ENCODE measurements around the gene FST. TPM values are rescaled to one million over a fixed set of nuclear protein-coding genes. Genes with fewer than 3 reads are reported as not detected.

The FST gene
- total and polyA plus RNA-seq, 10 of the 15 experiments (the other 5 are each of a cell fraction or from before 2014, with no cell fraction given) = 0.23 TPM; not detected in 9

- H3K9me3 ChIP-seq (replicated peaks; ENCODE audit: control insufficient read depth, insufficient read depth, low read length) = no peaks in the 10 kb centered on the region
- in situ Hi-C loops (cut with MboI) (loop anchor here (5.0 kb wide), 1 partner anchor 746 kb away; no protein-coding TSS in a partner anchor), intact Hi-C loops (cut with micrococcal nuclease; ENCODE audit: unreplicated experiment) (loop anchor here (5.0 kb wide), 2 partner anchors 81 to 936 kb away; partner anchors contain the start of gene NDUFS4)
- 4% methylated on average over 6 of the region's 7 CpGs for WGBS (ENCODE audit: insufficient coverage, insufficient replicate concordance, low lambda C conversion rate, missing lambda C conversion rate)
- no peak overlapping the region for H2AFZ ChIP-seq (ENCODE audit: control insufficient read depth, low read depth, low read length)
- H3K4me1 ChIP-seq (ENCODE audit: control insufficient read depth, insufficient read depth, low read length) = peaks cover 8% of the 10 kb centered on the region
- H3K36me3 ChIP-seq (ENCODE audit: control insufficient read depth in 2 of 2, insufficient read depth in 2 of 2, low read length in 1 of 2) = no peaks in the 10 kb centered on the region
- peak overlapping the region; percentile 71 for H3K4me3 ChIP-seq
- H3K27me3 ChIP-seq (replicated peaks in 1 of 2; ENCODE audit: control insufficient read depth in 2 of 2, insufficient read depth in 2 of 2, low read length in 1 of 2) = peaks cover 4 to 19% of the 10 kb centered on the region in 2 experiments
- RAD21 ChIA-PET (ENCODE audit: unreplicated experiment) = interaction anchor here (0.6 to 1.2 kb wide), 3 partner anchors 388 to 747 kb away, joined by 3 read pairs; no protein-coding TSS in a partner anchor
- H4K20me1 ChIP-seq (ENCODE audit: control insufficient read depth, insufficient read depth) = no peaks in the 10 kb centered on the region
- no peak for FAIRE-seq
- no peak overlapping the region for H3K27ac ChIP-seq (ENCODE audit: control insufficient read depth, insufficient read depth)
- CTCF ChIA-PET = interaction anchor here (0.8 to 3.4 kb wide), 5 partner anchors 11 to 1018 kb away, joined by 3 to 14 read pairs (median 3); no protein-coding TSS in a partner anchor
- H3K4me2 ChIP-seq (ENCODE audit: control insufficient read depth, insufficient read depth) = peak overlapping the region; percentile 79
- no peak for DNase-seq (ENCODE audit: low read depth, low spot score)
- no TSS peak for BruUV-seq (replicated peaks)
- POLR2A ChIA-PET = no interaction called here
- ATAC-seq = no peak
- no peak for TF ChIP-seq CBFB (IDR thresholded peaks at IDR 0.05; ENCODE audit: low read depth)
- TF ChIP-seq, protein P1, sequence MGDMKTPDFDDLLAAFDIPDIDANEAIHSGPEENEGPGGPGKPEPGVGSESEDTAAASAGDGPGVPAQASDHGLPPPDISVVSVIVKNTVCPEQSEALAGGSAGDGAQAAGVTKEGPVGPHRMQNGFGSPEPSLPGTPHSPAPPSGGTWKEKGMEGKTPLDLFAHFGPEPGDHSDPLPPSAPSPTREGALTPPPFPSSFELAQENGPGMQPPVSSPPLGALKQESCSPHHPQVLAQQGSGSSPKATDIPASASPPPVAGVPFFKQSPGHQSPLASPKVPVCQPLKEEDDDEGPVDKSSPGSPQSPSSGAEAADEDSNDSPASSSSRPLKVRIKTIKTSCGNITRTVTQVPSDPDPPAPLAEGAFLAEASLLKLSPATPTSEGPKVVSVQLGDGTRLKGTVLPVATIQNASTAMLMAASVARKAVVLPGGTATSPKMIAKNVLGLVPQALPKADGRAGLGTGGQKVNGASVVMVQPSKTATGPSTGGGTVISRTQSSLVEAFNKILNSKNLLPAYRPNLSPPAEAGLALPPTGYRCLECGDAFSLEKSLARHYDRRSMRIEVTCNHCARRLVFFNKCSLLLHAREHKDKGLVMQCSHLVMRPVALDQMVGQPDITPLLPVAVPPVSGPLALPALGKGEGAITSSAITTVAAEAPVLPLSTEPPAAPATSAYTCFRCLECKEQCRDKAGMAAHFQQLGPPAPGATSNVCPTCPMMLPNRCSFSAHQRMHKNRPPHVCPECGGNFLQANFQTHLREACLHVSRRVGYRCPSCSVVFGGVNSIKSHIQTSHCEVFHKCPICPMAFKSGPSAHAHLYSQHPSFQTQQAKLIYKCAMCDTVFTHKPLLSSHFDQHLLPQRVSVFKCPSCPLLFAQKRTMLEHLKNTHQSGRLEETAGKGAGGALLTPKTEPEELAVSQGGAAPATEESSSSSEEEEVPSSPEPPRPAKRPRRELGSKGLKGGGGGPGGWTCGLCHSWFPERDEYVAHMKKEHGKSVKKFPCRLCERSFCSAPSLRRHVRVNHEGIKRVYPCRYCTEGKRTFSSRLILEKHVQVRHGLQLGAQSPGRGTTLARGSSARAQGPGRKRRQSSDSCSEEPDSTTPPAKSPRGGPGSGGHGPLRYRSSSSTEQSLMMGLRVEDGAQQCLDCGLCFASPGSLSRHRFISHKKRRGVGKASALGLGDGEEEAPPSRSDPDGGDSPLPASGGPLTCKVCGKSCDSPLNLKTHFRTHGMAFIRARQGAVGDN (IDR thresholded peaks at IDR 0.05) = no peak
- peak; percentile 22; the same call in 1 of the 2 replicates for TF ChIP-seq EZH2 (IDR thresholded peaks at IDR 0.05; ENCODE audit: borderline replicate concordance, control insufficient read depth, low read depth, low read length)
- no peak for TF ChIP-seq SMARCA5 (IDR thresholded peaks at IDR 0.05)
- TF ChIP-seq ZNF384 (IDR thresholded peaks at IDR 0.05; ENCODE audit: borderline replicate concordance, low read depth, low read length) = peak; percentile 50; the same call in 1 of the 2 replicates
- no peak for TF ChIP-seq KLF5 (IDR thresholded peaks at IDR 0.05; ENCODE audit: partially characterized antibody)
- TF ChIP-seq TCF3 (IDR thresholded peaks at IDR 0.05; ENCODE audit: borderline replicate concordance, insufficient read depth, low read depth, low read length) = no peak
- no peak for TF ChIP-seq PAX8 (IDR thresholded peaks at IDR 0.05)
- TF ChIP-seq TARDBP (IDR thresholded peaks at IDR 0.05; ENCODE audit: borderline replicate concordance) = no peak
- TF ChIP-seq TAF1 (IDR thresholded peaks at IDR 0.05; ENCODE audit: borderline replicate concordance, low read depth, low read length) = no peak
- TF ChIP-seq, protein P2, sequence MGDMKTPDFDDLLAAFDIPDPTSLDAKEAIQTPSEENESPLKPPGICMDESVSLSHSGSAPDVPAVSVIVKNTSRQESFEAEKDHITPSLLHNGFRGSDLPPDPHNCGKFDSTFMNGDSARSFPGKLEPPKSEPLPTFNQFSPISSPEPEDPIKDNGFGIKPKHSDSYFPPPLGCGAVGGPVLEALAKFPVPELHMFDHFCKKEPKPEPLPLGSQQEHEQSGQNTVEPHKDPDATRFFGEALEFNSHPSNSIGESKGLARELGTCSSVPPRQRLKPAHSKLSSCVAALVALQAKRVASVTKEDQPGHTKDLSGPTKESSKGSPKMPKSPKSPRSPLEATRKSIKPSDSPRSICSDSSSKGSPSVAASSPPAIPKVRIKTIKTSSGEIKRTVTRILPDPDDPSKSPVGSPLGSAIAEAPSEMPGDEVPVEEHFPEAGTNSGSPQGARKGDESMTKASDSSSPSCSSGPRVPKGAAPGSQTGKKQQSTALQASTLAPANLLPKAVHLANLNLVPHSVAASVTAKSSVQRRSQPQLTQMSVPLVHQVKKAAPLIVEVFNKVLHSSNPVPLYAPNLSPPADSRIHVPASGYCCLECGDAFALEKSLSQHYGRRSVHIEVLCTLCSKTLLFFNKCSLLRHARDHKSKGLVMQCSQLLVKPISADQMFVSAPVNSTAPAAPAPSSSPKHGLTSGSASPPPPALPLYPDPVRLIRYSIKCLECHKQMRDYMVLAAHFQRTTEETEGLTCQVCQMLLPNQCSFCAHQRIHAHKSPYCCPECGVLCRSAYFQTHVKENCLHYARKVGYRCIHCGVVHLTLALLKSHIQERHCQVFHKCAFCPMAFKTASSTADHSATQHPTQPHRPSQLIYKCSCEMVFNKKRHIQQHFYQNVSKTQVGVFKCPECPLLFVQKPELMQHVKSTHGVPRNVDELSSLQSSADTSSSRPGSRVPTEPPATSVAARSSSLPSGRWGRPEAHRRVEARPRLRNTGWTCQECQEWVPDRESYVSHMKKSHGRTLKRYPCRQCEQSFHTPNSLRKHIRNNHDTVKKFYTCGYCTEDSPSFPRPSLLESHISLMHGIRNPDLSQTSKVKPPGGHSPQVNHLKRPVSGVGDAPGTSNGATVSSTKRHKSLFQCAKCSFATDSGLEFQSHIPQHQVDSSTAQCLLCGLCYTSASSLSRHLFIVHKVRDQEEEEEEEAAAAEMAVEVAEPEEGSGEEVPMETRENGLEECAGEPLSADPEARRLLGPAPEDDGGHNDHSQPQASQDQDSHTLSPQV (IDR thresholded peaks at IDR 0.05) = no peak
- TF ChIP-seq, protein P3, sequence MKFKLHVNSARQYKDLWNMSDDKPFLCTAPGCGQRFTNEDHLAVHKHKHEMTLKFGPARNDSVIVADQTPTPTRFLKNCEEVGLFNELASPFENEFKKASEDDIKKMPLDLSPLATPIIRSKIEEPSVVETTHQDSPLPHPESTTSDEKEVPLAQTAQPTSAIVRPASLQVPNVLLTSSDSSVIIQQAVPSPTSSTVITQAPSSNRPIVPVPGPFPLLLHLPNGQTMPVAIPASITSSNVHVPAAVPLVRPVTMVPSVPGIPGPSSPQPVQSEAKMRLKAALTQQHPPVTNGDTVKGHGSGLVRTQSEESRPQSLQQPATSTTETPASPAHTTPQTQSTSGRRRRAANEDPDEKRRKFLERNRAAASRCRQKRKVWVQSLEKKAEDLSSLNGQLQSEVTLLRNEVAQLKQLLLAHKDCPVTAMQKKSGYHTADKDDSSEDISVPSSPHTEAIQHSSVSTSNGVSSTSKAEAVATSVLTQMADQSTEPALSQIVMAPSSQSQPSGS (IDR thresholded peaks at IDR 0.05; ENCODE audit: low read length) = no peak
- no peak for TF ChIP-seq CBX3 (IDR thresholded peaks at IDR 0.05; ENCODE audit: borderline replicate concordance, low read depth)
- no peaks in the 10 kb centered on the region for H3K79me2 ChIP-seq (ENCODE audit: control insufficient read depth, insufficient read depth, low read length)
- SMC1A ChIA-PET (ENCODE audit: uncharacterized antibody, unreplicated experiment) = interaction anchor here (0.6 to 1.4 kb wide), 5 partner anchors 11 to 752 kb away, joined by 3 to 5 read pairs (median 3); no protein-coding TSS in a partner anchor
- no peak overlapping the region for H3K9ac ChIP-seq (ENCODE audit: control insufficient read depth, insufficient read depth, low read length)
Measured at GRCh38 chr5:53481159-53481886, 894 bp downstream of the FST start.

Measured in GM12878 (cell line).